Loucy (cell line): ENCODE data around the gene SPEF1.
"Not testable (repeated sequence)": the region's sequence is repeated elsewhere in the genome, so short reads cannot be mapped to it uniquely, and the experiment has no call there.

Experiments
- CTCF ChIP-seq: fragments of 200-600 bp; sonication (generic); conservative IDR thresholded peaks from 2 replicates; pipeline ENCODE4 v1.5.1; 2014; ENCODE audit warnings: mild to moderate bottlenecking, antibody characterized with exemption, low read length
- EZH2phosphoT487 ChIP-seq: fragments of 200-600 bp; IDR thresholded peaks from 2 replicates; pipeline ENCODE4 v1.6.1; 2018; ENCODE audit warnings: antibody characterized with exemption, mild to moderate bottlenecking, moderate library complexity, borderline replicate concordance

GRCh38 chr20:3829891-3830290 is 48.6 kb upstream of the SPEF1 start:
- TF ChIP-seq CTCF, EZH2phosphoT487: not testable (repeated sequence)
